ENCODE measurements around the gene DOCK1.

DOCK1 gene

GRCh38 chr10:127195041-127195506, 289.8 kb downstream of the DOCK1 start:
- TF ChIP-seq SPI1 (IDR thresholded peaks at IDR 0.05; ENCODE audit: low read depth, low read length) = no peak
- no peak for TF ChIP-seq POU2F2 (IDR thresholded peaks at IDR 0.05; ENCODE audit: low read depth, low read length)
- no peak for TF ChIP-seq TAF1 (IDR thresholded peaks at IDR 0.05; ENCODE audit: low read depth, low read length)
- no peak for TF ChIP-seq POLR2AphosphoS5 (IDR thresholded peaks at IDR 0.05; ENCODE audit: low read depth, low read length)
- no peak for TF ChIP-seq POLR2A (IDR thresholded peaks at IDR 0.05; ENCODE audit: low read depth, low read length)
- no peak for TF ChIP-seq PAX5 (IDR thresholded peaks at IDR 0.05; ENCODE audit: insufficient read depth, low read length, severe bottlenecking)
- DNase-seq (ENCODE audit: insufficient read length, low spot score) = no peak
- no peak for FAIRE-seq

- DNase-seq (ENCODE audit: insufficient read length, low spot score) (no peak), FAIRE-seq (no peak)
- TF ChIP-seq SPI1 (IDR thresholded peaks at IDR 0.05; ENCODE audit: low read depth, low read length) = no peak
- no peak for TF ChIP-seq POU2F2 (IDR thresholded peaks at IDR 0.05; ENCODE audit: low read depth, low read length)
- TF ChIP-seq PAX5 (IDR thresholded peaks at IDR 0.05; ENCODE audit: insufficient read depth, low read length, severe bottlenecking) = no peak
- TF ChIP-seq TAF1 (IDR thresholded peaks at IDR 0.05; ENCODE audit: low read depth, low read length) = no peak
- TF ChIP-seq POLR2A (IDR thresholded peaks at IDR 0.05; ENCODE audit: low read depth, low read length) = no peak
- no peak for TF ChIP-seq POLR2AphosphoS5 (IDR thresholded peaks at IDR 0.05; ENCODE audit: low read depth, low read length)
These were observed 290.5 kb downstream of the DOCK1 start for GRCh38 chr10:127195571-127196281.

GRCh38 chr10:127196282-127197153, 291.3 kb downstream of the DOCK1 start, which contains the start of gene INSYN2A:
INSYN2A (minus strand) TSS chr10:127196591; CDS start chr10:127176395, 20,196 bp downstream.
- FAIRE-seq (no peak), DNase-seq (ENCODE audit: insufficient read length, low spot score) (no peak)
- TF ChIP-seq POLR2A (IDR thresholded peaks at IDR 0.05; ENCODE audit: low read depth, low read length) = no peak
- TF ChIP-seq TAF1 (IDR thresholded peaks at IDR 0.05; ENCODE audit: low read depth, low read length) = no peak
- TF ChIP-seq POU2F2 (IDR thresholded peaks at IDR 0.05; ENCODE audit: low read depth, low read length) = no peak
- no peak for TF ChIP-seq PAX5 (IDR thresholded peaks at IDR 0.05; ENCODE audit: insufficient read depth, low read length, severe bottlenecking)
- TF ChIP-seq SPI1 (IDR thresholded peaks at IDR 0.05; ENCODE audit: low read depth, low read length) = no peak
- TF ChIP-seq POLR2AphosphoS5 (IDR thresholded peaks at IDR 0.05; ENCODE audit: low read depth, low read length) = no peak

- FAIRE-seq (no peak), DNase-seq (ENCODE audit: insufficient read length, low spot score) (no peak)
- TF ChIP-seq POU2F2 (IDR thresholded peaks at IDR 0.05; ENCODE audit: low read depth, low read length) = no peak
- TF ChIP-seq SPI1 (IDR thresholded peaks at IDR 0.05; ENCODE audit: low read depth, low read length) = no peak
- TF ChIP-seq PAX5 (IDR thresholded peaks at IDR 0.05; ENCODE audit: insufficient read depth, low read length, severe bottlenecking) = no peak
- no peak for TF ChIP-seq POLR2A (IDR thresholded peaks at IDR 0.05; ENCODE audit: low read depth, low read length)
- TF ChIP-seq POLR2AphosphoS5 (IDR thresholded peaks at IDR 0.05; ENCODE audit: low read depth, low read length) = no peak
- no peak for TF ChIP-seq TAF1 (IDR thresholded peaks at IDR 0.05; ENCODE audit: low read depth, low read length)
These were observed 291.9 kb downstream of the DOCK1 start for GRCh38 chr10:127197154-127197432.

GRCh38 chr10:127198307-127198706, 293.1 kb downstream of the DOCK1 start:
- FAIRE-seq (no peak), DNase-seq (ENCODE audit: insufficient read length, low spot score) (no peak)
- TF ChIP-seq PAX5 (IDR thresholded peaks at IDR 0.05; ENCODE audit: insufficient read depth, low read length, severe bottlenecking) (no peak), TAF1 (IDR thresholded peaks at IDR 0.05; ENCODE audit: low read depth, low read length) (no peak), POLR2A (IDR thresholded peaks at IDR 0.05; ENCODE audit: low read depth, low read length) (no peak), SPI1 (IDR thresholded peaks at IDR 0.05; ENCODE audit: low read depth, low read length) (no peak), POLR2AphosphoS5 (IDR thresholded peaks at IDR 0.05; ENCODE audit: low read depth, low read length) (no peak), POU2F2 (IDR thresholded peaks at IDR 0.05; ENCODE audit: low read depth, low read length) (no peak)

- TF ChIP-seq POU2F2 (IDR thresholded peaks at IDR 0.05; ENCODE audit: low read depth, low read length) = no peak
- no peak for TF ChIP-seq SPI1 (IDR thresholded peaks at IDR 0.05; ENCODE audit: low read depth, low read length)
- TF ChIP-seq POLR2AphosphoS5 (IDR thresholded peaks at IDR 0.05; ENCODE audit: low read depth, low read length) = no peak
- no peak for TF ChIP-seq TAF1 (IDR thresholded peaks at IDR 0.05; ENCODE audit: low read depth, low read length)
- TF ChIP-seq POLR2A (IDR thresholded peaks at IDR 0.05; ENCODE audit: low read depth, low read length) = no peak
- no peak for TF ChIP-seq PAX5 (IDR thresholded peaks at IDR 0.05; ENCODE audit: insufficient read depth, low read length, severe bottlenecking)
- DNase-seq (ENCODE audit: insufficient read length, low spot score) = no peak
- FAIRE-seq = no peak
These were observed 293.5 kb downstream of the DOCK1 start for GRCh38 chr10:127198721-127199120.

GRCh38 chr10:127200646-127201045, 295.4 kb downstream of the DOCK1 start:
- no peak for TF ChIP-seq POU2F2 (IDR thresholded peaks at IDR 0.05; ENCODE audit: low read depth, low read length)
- no peak for TF ChIP-seq SPI1 (IDR thresholded peaks at IDR 0.05; ENCODE audit: low read depth, low read length)
- no peak for TF ChIP-seq POLR2A (IDR thresholded peaks at IDR 0.05; ENCODE audit: low read depth, low read length)
- TF ChIP-seq POLR2AphosphoS5 (IDR thresholded peaks at IDR 0.05; ENCODE audit: low read depth, low read length) = no peak
- TF ChIP-seq PAX5 (IDR thresholded peaks at IDR 0.05; ENCODE audit: insufficient read depth, low read length, severe bottlenecking) = no peak
- no peak for TF ChIP-seq TAF1 (IDR thresholded peaks at IDR 0.05; ENCODE audit: low read depth, low read length)
- DNase-seq (ENCODE audit: insufficient read length, low spot score) (no peak), FAIRE-seq (no peak)

- TF ChIP-seq POLR2A (IDR thresholded peaks at IDR 0.05; ENCODE audit: low read depth, low read length) (no peak), POU2F2 (IDR thresholded peaks at IDR 0.05; ENCODE audit: low read depth, low read length) (no peak), TAF1 (IDR thresholded peaks at IDR 0.05; ENCODE audit: low read depth, low read length) (no peak)
- DNase-seq (ENCODE audit: insufficient read length, low spot score) (no peak), FAIRE-seq (no peak)
These were observed 297.8 kb downstream of the DOCK1 start for GRCh38 chr10:127203067-127203466.

GRCh38 chr10:127207081-127207480, 301.9 kb downstream of the DOCK1 start:
- FAIRE-seq (no peak), DNase-seq (ENCODE audit: insufficient read length, low spot score) (no peak)
- TF ChIP-seq POLR2AphosphoS5 (IDR thresholded peaks at IDR 0.05; ENCODE audit: low read depth, low read length) (no peak), TAF1 (IDR thresholded peaks at IDR 0.05; ENCODE audit: low read depth, low read length) (no peak), PAX5 (IDR thresholded peaks at IDR 0.05; ENCODE audit: insufficient read depth, low read length, severe bottlenecking) (no peak), SPI1 (IDR thresholded peaks at IDR 0.05; ENCODE audit: low read depth, low read length) (no peak), POLR2A (IDR thresholded peaks at IDR 0.05; ENCODE audit: low read depth, low read length) (no peak), POU2F2 (IDR thresholded peaks at IDR 0.05; ENCODE audit: low read depth, low read length) (no peak)

Data from GM12891 (cell line).